Neuronal stem cell (in vitro differentiated cells): ENCODE measurements around the gene RASA2.

Experiments
- DNase-seq: peaks from one replicate; pipeline ENCODE4 v3.0.0-alpha.2; 2013; ENCODE audit warnings: low spot score
- H2AFZ ChIP-seq: one replicate; pipeline ENCODE4 v1.6.1; 2013; ENCODE audit warnings: mild to moderate bottlenecking, low read length, inconsistent platforms
- H2AK5ac ChIP-seq: 2 replicates; pipeline ENCODE4 v1.6.1; 2013; ENCODE audit warnings: low read depth, mild to moderate bottlenecking, inconsistent platforms, low read length, moderate library complexity, mixed read lengths
- H2BK120ac ChIP-seq: 2 replicates; pipeline ENCODE4 v1.6.1; 2013; ENCODE audit warnings: low read depth, mild to moderate bottlenecking, inconsistent platforms, low read length, moderate library complexity, mixed read lengths
- H2BK12ac ChIP-seq: one replicate; pipeline ENCODE4 v1.6.1; 2013; ENCODE audit warnings: low read length, inconsistent platforms
- H2BK15ac ChIP-seq: 2 replicates; pipeline ENCODE4 v1.6.1; 2013; ENCODE audit warnings: mild to moderate bottlenecking, low read length, inconsistent platforms, mixed read lengths
- H2BK5ac ChIP-seq: one replicate; pipeline ENCODE4 v1.6.1; 2013; ENCODE audit warnings: inconsistent platforms, mild to moderate bottlenecking, low read length, moderate library complexity
- H3K14ac ChIP-seq: one replicate; pipeline ENCODE4 v1.6.1; 2013; ENCODE audit warnings: low read length, inconsistent platforms
- H3K18ac ChIP-seq: 2 replicates; pipeline ENCODE4 v1.6.1; 2013; ENCODE audit warnings: low read length, inconsistent platforms
- H3K23ac ChIP-seq: 2 replicates; pipeline ENCODE4 v1.6.1; 2013; ENCODE audit warnings: low read depth, mild to moderate bottlenecking, mixed read lengths, low read length, inconsistent platforms; ENCODE audit not compliant: poor library complexity
- H3K27ac ChIP-seq: replicated peaks from 3 replicates; pipeline ENCODE4 v1.5.1; 2013; ENCODE audit warnings: low read length, inconsistent platforms
- H3K27me3 ChIP-seq, 3 experiments: 2 replicates each; pipeline ENCODE4 v1.6.1; 2013; ENCODE audit warnings: low read length in 3 of 3, mild to moderate bottlenecking in 2 of 3, inconsistent platforms in 1 of 3, low read depth in 1 of 3, mixed read lengths in 1 of 3, moderate library complexity in 1 of 3; ENCODE audit not compliant: control insufficient read depth in 3 of 3, insufficient read depth in 3 of 3
- H3K36me3 ChIP-seq, 2 donors: replicated peaks in 1 of 2; 2 replicates each; pipeline ENCODE4 v1.6.1; 2013; ENCODE audit warnings: low read length in 2 of 2; ENCODE audit not compliant: control insufficient read depth in 2 of 2, insufficient read depth in 2 of 2
- H3K4ac ChIP-seq: 2 replicates; pipeline ENCODE4 v1.6.1; 2013; ENCODE audit warnings: inconsistent platforms, mild to moderate bottlenecking, low read length, moderate library complexity
- H3K4me1 ChIP-seq, 2 donors: 1 replicate in 1 of 2; 2 replicates in 1 of 2; pipeline ENCODE4 v1.6.1; 2013; ENCODE audit warnings: low read length in 2 of 2, low read depth in 1 of 2; ENCODE audit not compliant: control insufficient read depth in 2 of 2, insufficient read depth in 1 of 2
- H3K4me2 ChIP-seq: one replicate; pipeline ENCODE4 v1.6.1; 2013; ENCODE audit warnings: mild to moderate bottlenecking, low read length, inconsistent platforms; ENCODE audit not compliant: insufficient read depth, poor library complexity, severe bottlenecking
- H3K4me3 ChIP-seq, 2 donors: 2 replicates each; pipeline ENCODE4 v1.5.1; 2013; ENCODE audit warnings: low read length in 2 of 2, mild to moderate bottlenecking in 2 of 2, inconsistent platforms in 1 of 2, moderate library complexity in 1 of 2
- H3K79me1 ChIP-seq: one replicate; pipeline ENCODE4 v1.6.1; 2013; ENCODE audit warnings: low read depth, mild to moderate bottlenecking, inconsistent platforms, low read length, moderate library complexity
- H3K9ac ChIP-seq: one replicate; pipeline ENCODE4 v1.6.1; 2013; ENCODE audit warnings: mild to moderate bottlenecking, low read depth, low read length, inconsistent platforms; ENCODE audit not compliant: poor library complexity
- H3K9me3 ChIP-seq, 2 donors: replicated peaks in 1 of 2; 2 replicates each; pipeline versions ENCODE3 to v1.6.1; 2013; ENCODE audit warnings: low read length in 2 of 2, mild to moderate bottlenecking in 2 of 2, inconsistent platforms in 1 of 2, low read depth in 1 of 2, mixed read lengths in 1 of 2, moderate library complexity in 1 of 2; ENCODE audit not compliant: control insufficient read depth in 2 of 2, insufficient read depth in 1 of 2
- H4K8ac ChIP-seq: one replicate; pipeline ENCODE4 v1.6.1; 2013; ENCODE audit warnings: low read depth, mild to moderate bottlenecking, inconsistent platforms, low read length, moderate library complexity
- H4K91ac ChIP-seq: one replicate; pipeline ENCODE4 v1.6.1; 2013; ENCODE audit warnings: low read length, low read depth, mild to moderate bottlenecking, inconsistent platforms; ENCODE audit not compliant: poor library complexity
- WGBS, 2 donors: extraction: QIAGEN DNeasy Blood & Tissue Kit; methylation state at CpG; one replicate each; pipeline ENCODE4 v1.1.7; 2013; ENCODE audit warnings: missing lambda C conversion rate in 2 of 2, mixed read lengths in 1 of 2; ENCODE audit not compliant: insufficient read length in 2 of 2, insufficient replicate concordance in 1 of 2; ENCODE audit errors: extremely low coverage in 2 of 2; 5-methylcytosine and 5-hydroxymethylcytosine counted together

Gene RASA2

DNA sequence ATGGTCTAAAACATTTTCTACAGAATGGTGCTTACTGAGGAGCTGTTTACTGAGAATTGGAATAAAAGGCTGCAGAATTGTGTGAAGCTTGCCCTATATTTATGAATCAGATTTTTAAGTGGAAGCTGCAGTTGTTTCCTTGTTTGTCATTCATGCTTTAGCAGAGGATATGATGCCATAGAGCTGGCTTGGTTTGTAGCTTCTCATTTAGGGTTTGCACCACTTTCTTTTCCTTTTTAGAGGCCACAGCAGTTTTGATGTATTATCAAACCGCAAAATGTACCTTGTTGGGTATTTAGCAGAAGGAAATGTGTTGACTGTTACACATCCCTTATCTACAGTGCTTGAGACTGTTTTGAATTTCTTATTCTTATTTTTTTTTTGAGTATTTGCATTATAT lies 66.2 kb downstream of the RASA2 start:
- H2BK15ac ChIP-seq, result no peak overlapping the region
- peaks cover 3 to 50% of the 10 kb centered on the region in 2 donors for H3K36me3 ChIP-seq
- H3K4me3 ChIP-seq, result no peak overlapping the region
- DNase-seq, result no peak
- no peak overlapping the region for H2BK12ac ChIP-seq
- no peak overlapping the region for H2AK5ac ChIP-seq
- no peak overlapping the region for H4K91ac ChIP-seq
- H3K4ac ChIP-seq, result no peak overlapping the region
- peaks cover 0 to 19% of the 10 kb centered on the region in 2 donors for H3K9me3 ChIP-seq
- no peak overlapping the region for H3K14ac ChIP-seq
- no peak overlapping the region for H4K8ac ChIP-seq
- H3K27ac ChIP-seq, result no peak overlapping the region
- H2BK120ac ChIP-seq, result no peak overlapping the region
- H3K27me3 ChIP-seq, result no peaks in the 10 kb centered on the region
- H3K4me2 ChIP-seq, result no peak overlapping the region
- no peak overlapping the region for H3K18ac ChIP-seq
- no peak overlapping the region for H3K23ac ChIP-seq
- no peaks in the 10 kb centered on the region for H3K79me1 ChIP-seq
- H3K4me1 ChIP-seq, result no peaks in the 10 kb centered on the region
- no peak overlapping the region for H2AFZ ChIP-seq
- no peak overlapping the region for H3K9ac ChIP-seq
- H2BK5ac ChIP-seq, result no peak overlapping the region
- no CpG with 5 or more reads among the region's 1 CpG for WGBS, 2 donors

DNA sequence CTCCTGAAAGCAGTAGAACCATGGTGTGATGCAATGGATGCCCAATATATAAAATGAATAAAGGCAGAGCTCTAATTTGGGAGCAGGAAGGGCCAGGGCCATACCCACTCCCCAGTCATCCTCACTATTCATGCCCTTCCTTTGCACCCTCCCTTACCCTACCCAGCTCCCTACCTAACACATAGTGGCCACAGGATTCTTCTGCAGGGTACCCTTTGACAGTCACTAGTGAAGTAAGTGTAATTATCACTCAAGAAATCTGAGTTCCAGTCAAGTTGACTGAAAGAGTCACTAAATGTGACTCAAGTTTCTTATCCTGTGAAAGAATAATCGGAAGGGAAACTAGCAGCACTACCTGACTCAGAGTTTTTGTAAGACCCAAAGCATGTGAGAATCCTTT lies 69.2 kb downstream of the RASA2 start:
- no peak overlapping the region for H3K4me3 ChIP-seq
- whole genome bisulfite sequencing, 2 donors, result no CpG with 5 or more reads among the region's 1 CpG
- H3K4me2 ChIP-seq, result no peak overlapping the region
- peaks cover 1 to 61% of the 10 kb centered on the region in 2 donors for H3K36me3 ChIP-seq
- no peak overlapping the region for H3K9ac ChIP-seq
- no peak overlapping the region for H3K4ac ChIP-seq
- no peak overlapping the region for H2BK120ac ChIP-seq
- no peaks in the 10 kb centered on the region for H3K79me1 ChIP-seq
- H3K4me1 ChIP-seq, result no peaks in the 10 kb centered on the region
- no peak overlapping the region for H4K8ac ChIP-seq
- no peaks in the 10 kb centered on the region for H3K9me3 ChIP-seq
- H3K27me3 ChIP-seq, result no peaks in the 10 kb centered on the region
- H3K18ac ChIP-seq, result no peak overlapping the region
- H3K27ac ChIP-seq, result no peak overlapping the region
- no peak overlapping the region for H3K23ac ChIP-seq
- H3K14ac ChIP-seq, result no peak overlapping the region
- H4K91ac ChIP-seq, result no peak overlapping the region
- H2BK12ac ChIP-seq, result no peak overlapping the region
- DNase-seq, result no peak
- no peak overlapping the region for H2BK5ac ChIP-seq
- H2AK5ac ChIP-seq, result no peak overlapping the region
- H2BK15ac ChIP-seq, result no peak overlapping the region
- H2AFZ ChIP-seq, result no peak overlapping the region

DNA sequence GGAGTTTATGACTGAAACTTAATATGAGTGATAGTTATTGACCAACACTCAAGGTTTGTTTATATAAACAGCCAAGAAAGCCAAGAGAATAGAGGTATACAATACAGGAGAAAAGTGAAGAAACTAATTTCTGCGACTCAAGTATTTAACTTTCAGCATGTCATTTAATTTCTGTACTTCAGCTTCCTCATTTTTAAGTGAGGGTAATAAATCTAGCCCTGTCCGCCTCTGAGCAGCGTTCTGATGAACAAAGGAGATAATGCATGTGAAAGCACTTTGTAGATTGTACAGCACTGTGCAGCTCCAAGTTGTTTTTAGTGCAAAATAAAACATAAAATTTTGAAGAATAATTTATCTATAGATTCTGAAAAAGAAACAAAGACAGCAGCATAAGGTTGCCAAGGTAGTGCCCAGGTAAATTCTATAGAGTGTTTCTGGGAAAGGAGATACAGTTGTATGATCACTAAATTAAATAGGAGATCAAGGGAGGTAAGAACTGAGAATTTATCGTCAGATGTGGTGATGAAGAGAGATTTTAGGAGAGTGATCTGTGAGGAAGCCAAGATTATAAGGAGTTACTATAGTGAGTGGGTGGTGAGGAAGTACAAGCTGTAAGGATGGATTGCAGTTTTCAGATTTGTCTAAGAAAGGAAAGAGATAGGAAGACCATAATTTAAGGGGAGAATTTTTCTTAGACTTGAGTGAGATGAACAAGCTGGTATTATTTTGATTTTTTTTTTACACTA lies 71.3 kb downstream of the RASA2 start:
- no peak overlapping the region for H3K18ac ChIP-seq
- no peaks in the 10 kb centered on the region for H3K9me3 ChIP-seq
- no peak overlapping the region for H4K91ac ChIP-seq
- no peak overlapping the region for H3K9ac ChIP-seq
- no peak overlapping the region for H3K4me3 ChIP-seq
- no peak overlapping the region for H3K27ac ChIP-seq
- no peak overlapping the region for H2BK5ac ChIP-seq
- DNase-seq, result no peak
- H3K36me3 ChIP-seq, result peaks cover 1 to 57% of the 10 kb centered on the region in 2 donors
- no peak overlapping the region for H2AFZ ChIP-seq
- H3K23ac ChIP-seq, result no peak overlapping the region
- H3K4me1 ChIP-seq, result no peaks in the 10 kb centered on the region
- H2BK15ac ChIP-seq, result no peak overlapping the region
- 100% methylated on average over 1 of the region's 4 CpGs; no CpG with 5 or more reads in 1 of the 2 donors for WGBS, 2 donors
- no peak overlapping the region for H2BK12ac ChIP-seq
- H3K79me1 ChIP-seq, result no peaks in the 10 kb centered on the region
- no peak overlapping the region for H3K4ac ChIP-seq
- H2BK120ac ChIP-seq, result no peak overlapping the region
- no peak overlapping the region for H3K4me2 ChIP-seq
- H4K8ac ChIP-seq, result no peak overlapping the region
- H2AK5ac ChIP-seq, result no peak overlapping the region
- H3K14ac ChIP-seq, result no peak overlapping the region
- no peaks in the 10 kb centered on the region for H3K27me3 ChIP-seq

DNA sequence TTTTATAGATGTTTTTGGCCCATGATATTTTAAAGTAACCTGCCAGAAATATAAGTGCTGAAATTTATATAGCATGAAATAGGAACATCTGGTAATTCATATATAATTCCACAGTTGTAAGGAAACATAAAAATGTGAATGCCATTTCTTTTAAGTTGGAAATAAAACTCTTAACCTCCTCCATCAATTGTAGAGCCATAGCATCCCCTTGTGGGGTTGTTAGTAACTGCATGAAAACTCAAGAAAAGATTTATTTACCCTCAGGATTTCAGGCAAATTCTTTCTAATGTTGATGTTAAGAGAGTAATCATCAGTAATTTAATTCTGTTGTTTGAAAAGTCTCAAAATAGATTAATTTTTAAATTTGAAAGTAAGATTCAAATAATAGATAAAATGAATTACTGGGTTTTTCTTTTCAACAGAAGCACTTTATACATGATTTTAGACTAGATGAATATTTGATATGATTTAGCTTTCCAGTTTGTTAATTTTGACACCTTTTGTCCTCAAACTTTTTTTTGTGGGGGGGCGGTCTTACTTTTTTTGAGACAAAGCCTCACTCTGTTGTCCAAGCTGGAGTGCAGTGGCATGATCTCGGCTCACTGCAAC lies 74.7 kb downstream of the RASA2 start:
- no peak overlapping the region for H3K18ac ChIP-seq
- no peak overlapping the region for H4K91ac ChIP-seq
- no peak overlapping the region for H2BK12ac ChIP-seq
- H2BK120ac ChIP-seq, result no peak overlapping the region
- H2AFZ ChIP-seq, result no peak overlapping the region
- H3K23ac ChIP-seq, result no peak overlapping the region
- no peaks in the 10 kb centered on the region for H3K4me1 ChIP-seq
- no peak overlapping the region for H3K4me3 ChIP-seq
- H3K9ac ChIP-seq, result no peak overlapping the region
- peak; percentile 59 for DNase-seq
- no CpG with 5 or more reads among the region's 2 CpGs for whole genome bisulfite sequencing, 2 donors
- no peak overlapping the region for H2AK5ac ChIP-seq
- H3K4me2 ChIP-seq, result no peak overlapping the region
- H3K4ac ChIP-seq, result no peak overlapping the region
- peaks cover 1 to 51% of the 10 kb centered on the region in 2 donors for H3K36me3 ChIP-seq
- H3K27ac ChIP-seq, result no peak overlapping the region
- H3K14ac ChIP-seq, result no peak overlapping the region
- no peaks in the 10 kb centered on the region for H3K79me1 ChIP-seq
- H3K9me3 ChIP-seq, result no peaks in the 10 kb centered on the region
- H2BK15ac ChIP-seq, result no peak overlapping the region
- no peaks in the 10 kb centered on the region for H3K27me3 ChIP-seq
- no peak overlapping the region for H4K8ac ChIP-seq
- no peak overlapping the region for H2BK5ac ChIP-seq
